Measurements from ENCODE around the gene CHST11.
"Not testable (repeated sequence)": the region's sequence is repeated elsewhere in the genome, so short reads cannot be mapped to it uniquely, and the experiment has no call there.

The CHST11 gene

GRCh38 chr12:104790296-104791125 lies 333.8 kb downstream of the CHST11 start:
- peak; percentile 19 to 46 for DNase-seq

GRCh38 chr12:104792570-104792969 lies 335.8 kb downstream of the CHST11 start:
- DNase-seq = no peak

GRCh38 chr12:104793285-104793684 lies 336.5 kb downstream of the CHST11 start:
- no peak for DNase-seq

GRCh38 chr12:104793968-104794367 lies 337.2 kb downstream of the CHST11 start:
- DNase-seq = no peak

- no peak for DNase-seq
Measured at GRCh38 chr12:104796475-104796862, 339.7 kb downstream of the CHST11 start.

GRCh38 chr12:104799458-104799857 lies 342.7 kb downstream of the CHST11 start:
- DNase-seq = no peak

- no peak for DNase-seq
Measured at GRCh38 chr12:104801005-104801404, 344.3 kb downstream of the CHST11 start.

- no peak for DNase-seq
Measured at GRCh38 chr12:104801427-104801826, 344.7 kb downstream of the CHST11 start.

- DNase-seq = no peak
Measured at GRCh38 chr12:104802208-104802607, 345.5 kb downstream of the CHST11 start.

- no peak for DNase-seq
Measured at GRCh38 chr12:104805186-104805585, 348.4 kb downstream of the CHST11 start.

GRCh38 chr12:104806194-104806593 lies 349.4 kb downstream of the CHST11 start:
- not testable (repeated sequence) for DNase-seq

- DNase-seq = no peak
Measured at GRCh38 chr12:104809251-104809650, 352.5 kb downstream of the CHST11 start.

GRCh38 chr12:104809706-104810385 lies 353.1 kb downstream of the CHST11 start:
- DNase-seq = no peak
